HG03097 (cell line): Measurements from ENCODE around the gene SUPT6H.

Experiments used
- ATAC-seq: cut with Tn5 transposase; IDR thresholded peaks from one replicate; pipeline ENCODE4 v1.9.1; 2021; ENCODE audit not compliant: unreplicated experiment, low FRiP score

Gene SUPT6H

DNA sequence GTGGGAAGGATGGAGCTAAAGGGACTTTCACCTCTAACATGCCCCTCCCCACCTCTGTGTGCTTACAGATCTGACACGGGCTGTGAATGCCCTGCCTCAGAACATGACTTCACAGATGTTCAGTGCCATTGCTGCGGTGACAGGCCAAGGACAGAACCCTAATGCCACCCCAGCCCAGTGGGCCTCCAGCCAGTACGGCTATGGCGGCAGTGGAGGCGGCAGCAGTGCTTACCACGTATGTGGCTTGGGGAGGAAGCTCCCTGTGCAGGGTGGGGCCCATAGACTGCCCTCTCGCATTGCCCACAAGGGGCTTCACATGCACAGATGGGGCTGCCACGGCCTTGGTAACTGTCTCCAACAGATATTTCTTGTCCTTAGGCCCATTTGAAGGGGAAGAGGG is 38.3 kb downstream of the SUPT6H start:
- ATAC-seq = no peak

DNA sequence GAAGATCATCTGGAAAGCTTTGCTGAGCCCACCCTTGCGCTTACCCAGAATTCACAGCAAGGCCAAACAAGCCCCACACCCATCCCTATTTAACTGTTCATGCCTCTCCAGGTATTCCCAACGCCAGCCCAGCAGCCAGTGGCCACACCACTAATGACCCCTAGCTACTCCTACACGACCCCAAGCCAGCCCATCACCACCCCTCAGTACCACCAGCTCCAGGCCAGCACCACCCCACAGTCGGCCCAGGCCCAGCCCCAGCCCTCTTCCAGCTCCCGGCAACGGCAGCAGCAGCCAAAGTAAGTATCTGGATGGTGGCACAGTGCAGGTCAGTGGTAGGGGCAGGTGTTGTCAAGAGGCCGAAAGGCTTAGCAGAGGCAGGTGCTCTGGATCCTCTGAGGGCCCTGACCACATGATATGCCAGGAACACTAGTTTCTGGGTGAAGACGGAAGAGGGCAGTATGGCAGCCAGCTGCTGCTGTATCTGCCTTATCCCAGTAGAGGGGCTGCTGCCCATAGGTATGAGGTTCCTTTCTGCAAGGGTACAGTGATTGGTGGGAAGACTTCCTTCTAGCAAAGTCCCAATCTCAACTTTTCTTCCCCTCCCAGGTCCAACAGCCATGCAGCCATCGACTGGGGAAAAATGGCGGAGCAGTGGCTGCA is 39.0 kb downstream of the SUPT6H start:
- no peak for ATAC-seq

DNA sequence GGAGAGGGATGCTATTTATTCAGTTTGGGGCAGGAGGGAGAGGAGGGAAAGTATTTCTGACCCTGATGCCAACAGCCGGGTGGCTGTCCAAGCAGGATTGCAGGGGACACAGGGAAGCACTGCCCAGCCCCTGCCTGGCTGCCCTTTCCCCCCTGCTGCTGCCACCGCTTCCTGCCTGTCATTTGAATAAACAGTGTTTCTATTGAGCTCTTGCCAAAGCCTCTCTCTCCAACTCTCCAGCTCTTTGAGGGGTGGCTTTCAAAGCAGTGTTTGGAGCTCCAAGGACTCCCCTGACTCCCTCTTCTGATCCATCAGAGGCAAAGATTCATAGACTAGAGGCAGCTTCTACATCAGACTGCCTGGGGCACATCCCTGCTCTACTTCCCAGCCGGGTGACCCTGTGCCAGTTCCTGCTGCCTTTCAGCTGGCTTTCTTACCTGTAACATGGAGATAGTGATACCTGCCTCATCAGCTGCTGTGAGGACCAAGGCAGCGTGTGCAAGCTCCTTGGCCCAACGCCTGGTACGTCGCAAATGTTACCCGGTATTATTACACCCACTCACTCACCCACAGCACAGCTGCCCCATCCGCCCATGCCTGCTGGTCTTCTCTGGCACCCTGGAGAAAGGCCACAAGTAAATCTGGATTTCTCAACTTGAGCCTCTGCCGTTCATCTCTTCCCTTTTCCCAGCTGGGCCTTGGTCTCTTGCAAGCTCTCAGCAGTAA is 40.2 kb downstream of the SUPT6H start:
- ATAC-seq = no peak

DNA sequence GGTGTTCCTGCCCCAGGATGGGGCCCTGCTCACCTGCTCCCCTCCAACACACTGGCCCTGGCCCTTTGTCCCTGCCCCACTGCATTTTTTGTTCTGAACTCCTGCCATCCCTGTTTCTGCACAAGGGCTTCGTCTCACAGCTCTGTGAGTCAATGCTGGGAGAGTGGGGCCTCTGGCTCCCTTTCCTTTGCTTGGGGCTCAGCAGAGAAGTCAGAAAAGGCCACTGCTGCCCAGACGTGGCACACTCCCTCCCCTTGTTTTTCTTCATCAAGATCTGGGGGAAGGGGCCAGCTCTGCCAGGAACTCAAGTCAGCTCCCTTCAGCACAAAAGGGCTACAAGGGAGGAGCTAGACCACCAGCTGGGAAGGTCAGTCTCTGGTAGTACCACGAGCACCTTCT is 40.7 kb downstream of the SUPT6H start:
- no peak for ATAC-seq

DNA sequence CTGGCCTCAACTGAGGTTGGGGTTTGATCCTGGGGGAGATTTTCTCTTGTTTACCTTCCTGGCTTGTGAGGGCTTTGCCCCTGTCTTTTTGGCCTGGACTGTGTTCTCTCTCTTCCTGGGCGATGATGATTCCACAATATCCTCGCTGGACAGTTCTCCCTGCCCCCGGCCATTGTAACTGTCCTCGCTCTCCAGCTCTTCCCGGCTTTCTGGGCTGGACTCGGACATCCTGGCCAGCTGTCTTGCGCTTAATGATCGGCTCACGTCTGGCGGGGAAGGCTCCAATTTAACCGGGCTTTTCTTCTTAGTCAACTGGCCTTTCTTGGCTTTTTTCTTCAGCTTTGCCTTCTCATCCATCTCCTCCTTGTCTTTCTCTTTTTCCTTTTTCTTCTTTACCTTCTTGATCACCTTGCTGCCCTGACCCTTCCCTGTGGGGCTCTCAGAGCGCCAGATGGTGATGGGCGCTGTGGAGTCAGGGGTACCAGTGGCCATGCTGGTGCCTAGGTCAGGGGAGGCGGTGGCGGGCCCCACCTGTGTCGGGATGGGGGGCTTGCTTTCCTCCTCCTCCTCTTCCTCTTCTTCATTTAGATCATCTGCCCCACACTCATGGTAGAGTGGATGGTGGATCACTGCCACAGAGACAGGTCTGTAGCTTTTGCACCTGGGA is 41.7 kb downstream of the SUPT6H start:
- no peak for ATAC-seq

DNA sequence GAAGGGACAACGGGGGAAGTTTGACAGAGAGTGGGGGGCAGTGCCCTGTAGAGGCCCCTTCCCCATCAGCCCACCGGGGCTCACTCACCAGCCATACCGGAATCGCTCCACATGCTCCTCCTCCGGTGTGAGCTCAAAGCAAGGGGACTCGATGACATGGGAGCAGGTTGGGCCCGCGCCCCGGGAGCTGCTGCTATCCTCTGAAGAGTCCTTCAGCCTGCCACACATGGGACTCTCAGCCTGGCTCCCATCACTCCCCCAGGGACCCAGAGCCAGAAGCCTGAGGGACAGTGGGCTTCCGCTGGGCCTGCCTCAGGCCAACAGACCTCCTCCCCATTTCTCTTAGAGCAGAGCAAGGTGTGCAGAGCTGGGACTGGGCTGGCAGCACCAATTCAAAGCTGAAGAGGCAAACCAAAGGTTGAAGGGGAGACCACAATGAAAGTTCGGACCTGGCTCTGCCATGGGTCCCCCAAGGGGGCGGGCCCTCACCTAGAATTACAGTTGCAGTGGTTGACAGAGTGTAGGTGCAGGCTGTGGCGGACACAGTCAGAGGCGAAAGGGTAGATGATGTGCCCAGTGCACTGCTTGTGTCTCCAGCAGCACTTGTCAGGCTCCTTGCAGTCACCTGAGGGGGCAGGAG is 42.3 kb downstream of the SUPT6H start:
- ATAC-seq = no peak

DNA sequence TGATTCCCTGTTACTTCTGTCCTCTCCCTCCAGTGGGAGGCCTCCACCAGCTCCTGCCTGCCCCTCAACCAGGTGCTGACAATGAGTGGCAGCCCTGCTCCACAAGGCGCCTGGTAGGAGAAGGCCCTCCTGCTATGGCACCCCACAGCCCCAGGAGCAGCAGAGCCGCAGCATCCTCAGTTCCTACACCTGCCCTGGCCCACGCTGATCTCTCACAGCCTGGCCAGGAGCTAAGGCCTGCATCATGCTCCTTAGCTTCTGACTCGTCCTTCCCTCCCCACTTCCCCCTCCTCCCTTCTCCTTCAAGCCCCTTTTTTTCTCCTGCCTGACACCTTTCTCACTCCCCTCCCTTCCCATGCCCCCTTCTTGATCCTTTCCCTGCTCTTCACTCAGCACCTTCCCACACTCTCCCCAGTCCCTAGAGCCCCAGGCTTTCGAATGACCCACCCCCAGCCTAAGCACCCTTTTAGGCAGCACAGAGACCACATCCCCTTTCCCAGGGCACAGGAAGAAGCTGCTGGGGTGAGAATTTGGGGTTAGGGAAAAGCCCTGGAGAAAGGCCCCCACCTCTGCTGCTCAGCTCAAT is 43.2 kb downstream of the SUPT6H start:
- no peak for ATAC-seq

DNA sequence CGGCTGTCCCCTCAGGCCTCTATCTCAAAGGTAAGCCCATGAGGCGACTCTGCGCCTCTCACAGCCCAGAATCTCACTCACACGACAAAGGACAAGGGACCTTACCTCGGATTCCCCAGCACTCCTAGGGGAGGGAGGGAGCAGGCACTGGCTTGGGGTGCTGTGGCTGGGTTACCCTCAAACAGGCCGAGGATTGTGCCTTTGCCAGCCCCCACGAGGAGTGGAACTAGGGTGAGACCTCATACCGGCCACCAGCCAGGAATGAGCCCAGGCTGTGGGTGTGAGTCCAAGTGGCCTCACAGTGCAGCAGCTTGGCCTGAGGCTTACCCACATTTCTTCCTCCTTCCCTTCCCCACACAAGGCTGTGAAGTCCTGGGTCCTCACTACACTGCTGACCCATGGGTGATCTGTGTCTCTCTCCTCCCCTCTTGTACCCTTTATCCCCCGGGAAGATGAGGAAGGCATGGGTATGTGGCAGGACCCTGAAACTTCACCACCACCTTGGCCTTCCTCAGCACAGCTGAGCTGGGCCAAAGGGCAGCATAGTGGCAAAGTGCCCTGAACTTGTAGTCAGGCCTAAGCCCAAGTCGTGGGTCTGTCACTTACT is 43.8 kb downstream of the SUPT6H start:
- no peak for ATAC-seq

DNA sequence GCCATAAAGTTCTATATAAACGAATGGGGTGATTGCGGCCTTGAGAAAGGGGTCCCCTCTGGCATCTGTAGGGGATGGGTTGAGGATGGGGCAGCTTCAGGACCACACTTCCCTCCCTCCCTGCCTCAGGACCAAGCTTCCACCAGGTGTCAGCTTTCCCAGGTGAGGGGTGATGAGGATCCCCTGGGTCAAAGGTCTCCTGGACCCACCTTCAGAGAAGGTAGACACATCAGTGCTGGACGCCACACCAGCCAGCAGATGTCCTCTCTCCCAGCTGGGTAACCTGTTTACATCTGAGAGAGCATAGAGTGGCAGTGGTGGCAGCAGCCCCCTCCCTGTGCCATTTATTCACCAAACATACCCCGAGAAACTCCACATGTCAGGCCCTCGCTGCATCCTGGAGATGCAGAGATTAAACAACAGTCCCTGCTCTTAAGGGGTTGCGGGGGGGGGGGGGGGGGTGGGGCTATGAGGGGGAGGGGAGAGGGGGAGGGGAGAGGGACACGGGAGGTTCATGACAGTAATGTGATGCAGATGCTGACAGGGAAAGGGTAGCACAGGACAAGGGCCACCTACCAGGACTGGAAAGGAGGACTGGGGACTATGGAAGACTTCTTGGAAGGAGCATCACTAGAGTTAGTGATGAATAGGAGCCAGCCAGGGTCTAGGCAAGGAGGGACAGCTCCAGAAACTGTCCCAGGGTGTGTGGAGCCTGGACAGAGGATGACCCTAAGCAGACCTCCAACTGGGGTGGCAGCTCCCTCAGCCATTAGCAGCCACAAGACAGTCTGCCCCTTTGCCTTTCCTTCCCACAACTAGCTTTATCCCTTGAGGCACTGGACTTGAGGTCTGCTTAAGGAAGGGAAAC is 44.7 kb downstream of the SUPT6H start:
- no peak for ATAC-seq

DNA sequence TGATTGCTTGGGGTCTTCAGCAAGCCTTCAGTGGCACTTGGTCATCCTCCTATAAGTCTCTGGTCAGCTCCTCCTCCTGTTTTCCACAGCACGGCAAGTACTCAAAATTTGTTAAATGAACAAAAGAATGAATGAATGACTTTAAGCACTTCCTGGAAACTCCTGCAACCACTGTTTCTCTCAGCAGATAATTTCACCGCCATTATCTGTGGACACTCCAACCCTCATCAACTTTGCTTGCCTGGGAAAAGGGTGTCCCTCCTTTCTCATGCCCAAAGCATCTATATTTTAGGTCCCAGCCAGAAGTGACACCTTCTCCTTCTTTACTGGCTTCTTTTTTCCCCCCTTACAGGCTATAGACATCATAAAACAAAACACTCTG is 45.3 kb downstream of the SUPT6H start:
- no peak for ATAC-seq

DNA sequence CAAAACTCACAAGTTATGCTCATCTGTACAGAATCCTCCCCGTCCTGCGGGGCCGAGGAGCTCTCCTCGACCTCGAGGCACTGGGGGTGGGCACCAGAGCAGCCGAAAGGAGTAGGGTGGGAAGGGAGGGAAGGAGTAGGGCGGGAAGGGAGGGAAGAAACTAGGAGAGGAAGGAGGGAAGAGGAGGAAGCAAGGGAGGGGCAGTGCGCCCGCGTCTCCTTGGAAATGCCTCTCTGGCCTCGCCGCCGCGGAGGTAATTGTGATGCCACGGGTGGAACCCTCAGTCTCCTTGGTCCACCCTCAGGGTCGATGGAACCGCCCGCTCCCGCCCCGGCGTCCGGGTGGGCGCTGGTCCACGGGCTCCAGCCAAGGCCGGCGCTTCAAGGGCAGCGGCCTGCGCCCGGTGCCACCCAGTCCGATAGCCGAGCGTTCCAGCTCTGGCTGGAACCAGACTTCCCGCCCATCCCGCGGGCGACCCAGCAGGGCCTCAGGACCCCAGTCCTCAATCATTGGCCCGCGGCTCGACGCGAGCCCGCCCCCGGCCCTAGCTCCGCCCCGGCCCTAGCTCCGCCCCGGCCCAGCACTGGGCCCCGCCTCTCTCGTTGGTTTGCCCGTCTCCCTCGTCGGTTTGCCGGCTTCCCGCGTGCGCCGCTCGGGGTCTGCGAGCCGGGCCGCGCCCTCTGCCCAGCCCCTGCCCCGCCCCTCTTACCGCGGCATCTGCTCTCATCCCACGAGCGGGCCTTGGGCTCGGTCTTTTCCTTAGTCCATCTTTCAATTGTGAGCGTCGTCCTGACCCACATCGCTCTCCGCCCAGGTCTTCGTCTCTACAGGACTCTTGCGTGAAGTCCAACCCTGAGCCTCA is 49.1 kb downstream of the SUPT6H start:
- ATAC-seq = peak; percentile 60

DNA sequence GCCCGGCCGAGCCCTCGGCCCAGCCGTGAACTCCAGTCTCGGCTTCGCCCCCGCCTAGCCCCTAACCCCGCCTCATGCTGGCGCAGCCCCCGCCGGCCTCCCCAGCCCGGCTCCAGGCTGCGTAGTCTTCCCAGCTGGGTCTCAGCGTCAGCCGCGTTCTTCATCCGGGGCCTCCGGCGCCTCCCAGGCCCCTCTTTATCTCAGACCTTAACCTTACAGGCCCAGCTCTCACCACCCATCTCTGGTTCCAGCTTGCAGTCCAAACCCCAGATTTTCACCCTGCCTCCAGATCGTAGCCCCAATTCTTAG is 49.7 kb downstream of the SUPT6H start, which contains the start of gene PROCA1:
Gene PROCA1, minus strand, starts transcription at position 166 of the 309 bp plus-strand sequence. CDS start 228 bp downstream, outside the sequence.
- ATAC-seq = peak; percentile 2

DNA sequence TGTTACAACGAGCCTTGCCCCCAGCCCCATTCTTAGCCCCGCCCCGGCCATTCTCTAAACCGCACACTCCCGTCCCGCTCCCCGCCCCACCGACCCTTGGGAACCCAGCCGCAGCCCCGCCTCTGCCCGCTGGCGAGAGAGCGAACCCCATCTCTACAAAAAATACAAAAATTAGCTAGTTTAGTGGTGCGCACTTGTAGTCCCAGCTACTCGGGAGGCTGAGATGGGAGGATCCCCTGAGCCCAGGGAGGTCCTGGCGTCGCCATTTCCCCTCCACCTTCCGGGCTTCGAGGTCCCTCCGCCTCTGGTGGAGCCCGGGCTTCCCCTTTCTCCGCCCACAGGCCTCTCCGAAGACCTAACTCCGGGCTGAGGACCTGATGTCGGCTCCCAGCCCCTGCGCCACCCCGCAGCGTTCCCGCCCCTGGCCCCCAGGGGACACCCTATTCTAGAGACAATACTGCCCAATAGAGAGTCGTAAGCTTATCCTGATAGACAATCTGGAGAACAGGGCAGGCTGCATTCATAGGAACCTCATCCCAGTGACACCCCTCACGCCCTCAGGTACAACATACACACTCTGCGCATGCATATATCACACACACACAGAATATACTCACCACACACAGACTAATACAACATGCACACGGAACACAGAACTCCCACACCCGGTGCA is 50.2 kb downstream of the SUPT6H start:
- ATAC-seq = no peak

DNA sequence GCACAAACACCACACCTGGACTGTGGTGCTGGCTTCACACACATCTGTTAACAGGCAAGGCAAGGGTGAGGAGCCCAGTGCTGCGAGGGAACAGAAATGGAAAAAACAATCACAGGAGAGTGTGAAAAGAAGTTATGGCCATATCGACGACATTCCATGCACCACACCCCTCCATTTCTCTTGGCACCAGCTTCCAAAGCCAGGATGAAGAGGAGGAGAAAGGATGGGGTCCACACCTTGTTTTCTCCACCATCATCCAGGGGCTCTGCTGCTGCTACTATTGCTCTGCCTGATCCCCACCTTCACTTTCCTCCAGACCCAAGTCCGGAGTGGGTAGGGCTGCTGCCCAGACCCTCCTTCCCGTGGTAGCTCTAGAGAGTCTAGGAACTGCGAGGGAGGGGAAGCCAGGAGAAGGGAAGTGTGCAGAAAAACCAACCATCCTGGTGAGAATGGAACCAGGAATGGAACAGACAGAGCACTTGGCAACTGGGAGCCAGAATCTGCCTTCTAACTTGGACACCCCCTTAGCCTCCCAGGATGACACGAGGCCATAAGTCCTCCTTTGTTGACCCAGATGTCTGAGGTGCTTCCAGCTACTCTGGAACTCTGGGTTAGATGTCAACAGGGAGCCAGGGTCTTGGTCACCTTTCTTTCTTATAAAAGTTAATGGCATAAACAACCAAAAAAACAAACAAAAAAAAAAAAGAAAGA is 50.9 kb downstream of the SUPT6H start:
- ATAC-seq = no peak

DNA sequence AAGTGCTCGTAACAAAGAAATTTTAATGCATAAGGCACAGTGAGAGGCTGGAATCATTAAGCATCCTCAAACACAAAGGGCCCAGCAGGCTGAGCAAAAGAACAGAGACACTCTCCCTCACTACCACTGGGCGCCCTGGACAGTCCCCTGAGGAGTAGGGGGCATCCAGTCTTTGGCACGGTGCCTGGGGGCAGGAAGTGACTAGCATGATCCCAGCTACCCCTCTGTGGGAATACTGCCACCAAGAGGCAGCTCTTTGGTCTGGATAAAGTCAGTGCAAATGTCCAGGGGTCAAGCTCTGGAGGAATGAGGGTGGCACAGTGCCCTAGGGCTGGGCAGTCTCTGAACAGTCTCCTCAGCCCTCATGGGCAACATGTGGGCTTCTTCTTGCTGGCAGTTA is 52.3 kb downstream of the SUPT6H start:
- no peak for ATAC-seq

DNA sequence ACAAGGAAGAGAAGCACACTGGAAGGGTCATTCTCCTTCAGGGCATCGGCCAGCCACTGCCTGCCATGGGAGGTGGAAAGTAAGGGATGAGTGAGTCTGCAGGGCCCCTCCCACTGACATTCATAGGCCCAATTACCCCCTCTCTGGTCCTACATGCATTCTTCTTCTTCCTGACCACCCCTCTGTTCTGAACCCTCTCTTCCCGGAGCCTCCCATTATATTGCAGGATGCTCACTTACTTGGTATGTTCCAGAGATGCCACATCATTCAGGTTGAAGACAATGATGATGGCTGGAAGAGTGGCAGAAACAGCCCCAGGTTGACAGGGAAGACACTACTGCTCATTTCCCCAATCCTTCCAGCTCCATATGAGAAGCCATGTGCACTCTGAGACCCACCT is 53.2 kb downstream of the SUPT6H start:
- no peak for ATAC-seq

DNA sequence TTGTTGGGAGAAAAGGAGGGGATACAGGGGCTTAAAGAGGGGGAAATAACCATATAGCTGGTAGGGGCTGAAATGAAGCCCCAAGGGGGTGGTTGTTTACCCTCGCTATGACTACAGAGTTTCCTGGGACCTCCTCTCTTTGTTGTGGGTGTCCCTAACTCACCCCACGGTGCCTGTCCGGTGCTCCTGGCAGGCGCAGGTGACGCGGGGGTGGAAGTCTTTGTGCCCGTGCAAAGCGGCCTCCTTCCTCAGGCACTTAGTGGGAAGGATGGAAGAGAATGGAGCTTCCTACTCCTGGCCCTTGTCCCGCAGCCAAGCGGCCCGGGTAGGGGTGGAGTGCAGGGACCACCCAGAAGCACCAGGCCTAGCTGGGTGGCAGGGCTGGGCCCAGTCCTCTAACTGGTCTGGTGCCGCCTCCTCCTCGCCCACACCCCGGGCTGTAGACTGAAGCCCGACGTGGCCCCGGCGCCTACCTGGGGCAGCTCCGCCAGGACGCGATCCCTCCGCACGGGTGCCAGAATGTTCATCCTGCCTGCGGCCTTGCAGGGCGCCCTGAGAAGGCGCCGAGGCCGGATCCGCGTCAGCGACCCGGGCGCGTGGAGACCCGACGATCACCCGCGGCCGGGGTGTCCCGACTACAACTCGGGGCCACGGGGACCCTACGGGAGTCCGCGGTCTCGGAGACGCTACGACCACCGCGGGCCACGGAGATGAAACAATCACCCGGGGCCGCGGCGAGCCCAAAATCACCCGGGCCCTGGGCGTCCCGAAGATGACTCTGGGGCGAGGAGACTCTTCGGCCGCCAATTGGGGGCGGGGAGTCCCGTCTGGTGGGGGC is 55.0 kb downstream of the SUPT6H start:
- ATAC-seq = no peak
